ENCODE measurements around the gene SLC29A1.

Gene SLC29A1

GRCh38 chr6:44222486-44223318 lies 693 bp upstream of the SLC29A1 start:
- peak overlapping the region; percentile 55 for H3K4me3 ChIP-seq (ENCODE audit: low read depth, low read length)
- no peak for DNase-seq (ENCODE audit: low read depth)
- TF ChIP-seq POLR2A (IDR thresholded peaks at IDR 0.05; ENCODE audit: extremely low read depth, insufficient read length): no peak
- no peak for TF ChIP-seq MYC (IDR thresholded peaks at IDR 0.05; ENCODE audit: low read depth, low read length)
- no peak for TF ChIP-seq CTCF (IDR thresholded peaks at IDR 0.05; ENCODE audit: low read depth, low read length)
- no peak for TF ChIP-seq MAX (IDR thresholded peaks at IDR 0.05; ENCODE audit: low read depth, low read length)

GRCh38 chr6:44224029-44224964 lies 902 bp downstream of the SLC29A1 start:
- TF ChIP-seq CTCF (IDR thresholded peaks at IDR 0.05; ENCODE audit: low read depth, low read length) (peak; percentile 17), MAX (IDR thresholded peaks at IDR 0.05; ENCODE audit: low read depth, low read length) (no peak), MYC (IDR thresholded peaks at IDR 0.05; ENCODE audit: low read depth, low read length) (no peak)
- DNase-seq (ENCODE audit: low read depth): peak; percentile 70
- peak overlapping the region; percentile 94 for H3K4me3 ChIP-seq (ENCODE audit: low read depth, low read length)

- H3K4me3 ChIP-seq (ENCODE audit: low read depth, low read length): peak overlapping the region; percentile 94
- TF ChIP-seq CTCF (IDR thresholded peaks at IDR 0.05; ENCODE audit: low read depth, low read length) (no peak), POLR2A (IDR thresholded peaks at IDR 0.05; ENCODE audit: extremely low read depth, insufficient read length) (no peak), MYC (IDR thresholded peaks at IDR 0.05; ENCODE audit: low read depth, low read length) (no peak)
- DNase-seq (ENCODE audit: low read depth): no peak
Observed at GRCh38 chr6:44224965-44225305, 1.5 kb downstream of the SLC29A1 start.

- H3K4me3 ChIP-seq (ENCODE audit: low read depth, low read length): peak overlapping the region; percentile 44
- no peak for TF ChIP-seq MAX (IDR thresholded peaks at IDR 0.05; ENCODE audit: low read depth, low read length)
- TF ChIP-seq MYC (IDR thresholded peaks at IDR 0.05; ENCODE audit: low read depth, low read length): no peak
- no peak for TF ChIP-seq POLR2A (IDR thresholded peaks at IDR 0.05; ENCODE audit: extremely low read depth, insufficient read length)
- TF ChIP-seq CTCF (IDR thresholded peaks at IDR 0.05; ENCODE audit: low read depth, low read length): no peak
- peak; percentile 75 for DNase-seq (ENCODE audit: low read depth)
Observed at GRCh38 chr6:44225579-44226325, 2.4 kb downstream of the SLC29A1 start.

GRCh38 chr6:44226368-44227147 lies 3.2 kb downstream of the SLC29A1 start:
- peak; percentile 77 for DNase-seq (ENCODE audit: low read depth)
- no peak for TF ChIP-seq POLR2A (IDR thresholded peaks at IDR 0.05; ENCODE audit: extremely low read depth, insufficient read length)
- TF ChIP-seq MYC (IDR thresholded peaks at IDR 0.05; ENCODE audit: low read depth, low read length): no peak
- no peak for TF ChIP-seq MAX (IDR thresholded peaks at IDR 0.05; ENCODE audit: low read depth, low read length)
- TF ChIP-seq CTCF (IDR thresholded peaks at IDR 0.05; ENCODE audit: low read depth, low read length): no peak
- peak overlapping the region; percentile 44 for H3K4me3 ChIP-seq (ENCODE audit: low read depth, low read length)
